HepG2 (cell line): ENCODE results near the gene GFY. TPM values are rescaled to one million over a fixed set of nuclear protein-coding genes. Genes with fewer than 3 reads are reported as not detected.

Source experiments
- ARNT2 ChIP-seq: sonication (generic); formaldehyde crosslinking; IDR thresholded peaks from 2 replicates; pipeline ENCODE4 v1.8.0; 2022; ENCODE audit warnings: mild to moderate bottlenecking, low read depth, missing genetic modification reagents, moderate library complexity
- CC2D1A ChIP-seq: sonication (generic); formaldehyde crosslinking; IDR thresholded peaks from 2 replicates; pipeline ENCODE4 v1.8.1; 2023; ENCODE audit warnings: mild to moderate bottlenecking, missing genetic modification reagents
- DMAP1 ChIP-seq: IDR thresholded peaks from 2 replicates; pipeline ENCODE4 v1.6.1; 2016
- FIP1L1 ChIP-seq: fragments of 200-400 bp; formaldehyde crosslinking; IDR thresholded peaks from 2 replicates; pipeline ENCODE4 v1.6.1; 2018; ENCODE audit warnings: low read depth, mild to moderate bottlenecking, low read length, moderate library complexity, borderline replicate concordance; ENCODE audit not compliant: insufficient read depth
- HOXA5 ChIP-seq: sonication (generic); formaldehyde crosslinking; IDR thresholded peaks from 2 replicates; pipeline ENCODE4 v1.4.0; 2020; ENCODE audit warnings: missing genetic modification reagents
- KAT2B ChIP-seq: fragments of 150-350 bp; IDR thresholded peaks from 2 replicates; pipeline ENCODE4 v1.6.1; 2014; ENCODE audit warnings: low read depth, low read length, borderline replicate concordance
- MXD4 ChIP-seq: IDR thresholded peaks from 2 replicates; pipeline ENCODE4 v1.6.1; 2016; ENCODE audit warnings: mild to moderate bottlenecking, missing biosample characterization, missing genetic modification reagents
- NFKB2 ChIP-seq: sonication (generic); formaldehyde crosslinking; IDR thresholded peaks from 2 replicates; pipeline ENCODE4 v1.4.0; 2020; ENCODE audit warnings: missing genetic modification reagents, borderline replicate concordance
- NR2C2 ChIP-seq: sonication (generic); formaldehyde crosslinking; IDR thresholded peaks from 2 replicates; pipeline ENCODE4 v1.4.0; 2020; ENCODE audit warnings: missing genetic modification reagents, mild to moderate bottlenecking, moderate library complexity, borderline replicate concordance
- POLR2AphosphoS2 ChIP-seq: IDR thresholded peaks from 2 replicates; pipeline ENCODE4 v1.6.1; 2011; ENCODE audit warnings: low read depth, low read length, improper control_type of control experiment
- PRPF4 ChIP-seq: fragments of 200-400 bp; formaldehyde crosslinking; IDR thresholded peaks from 2 replicates; pipeline ENCODE4 v1.6.1; 2016; ENCODE audit warnings: low read length, low read depth; ENCODE audit not compliant: poor library complexity, severe bottlenecking
- SALL2 ChIP-seq: sonication (generic); formaldehyde crosslinking; IDR thresholded peaks from 2 replicates; pipeline ENCODE4 v1.8.1; 2023; ENCODE audit warnings: mild to moderate bottlenecking, missing genetic modification reagents, inconsistent platforms
- SP140L ChIP-seq: sonication (generic); formaldehyde crosslinking; IDR thresholded peaks from 2 replicates; pipeline ENCODE4 v1.4.0; 2020; ENCODE audit warnings: missing genetic modification reagents, borderline replicate concordance
- SRSF1 ChIP-seq: fragments of 200-400 bp; formaldehyde crosslinking; optimal IDR thresholded peaks from 2 replicates; pipeline ENCODE3; 2017; ENCODE audit warnings: mild to moderate bottlenecking, low read depth, low read length, moderate library complexity
- SUZ12 ChIP-seq: fragments of 150-350 bp; IDR thresholded peaks from 2 replicates; pipeline ENCODE4 v1.6.1; 2014; ENCODE audit warnings: low read depth, low read length
- ZBTB20 ChIP-seq: sonication (generic); formaldehyde crosslinking; IDR thresholded peaks from 2 replicates; pipeline ENCODE4 v1.8.1; 2023; ENCODE audit warnings: missing genetic modification reagents, low read depth, mild to moderate bottlenecking, borderline replicate concordance
- ZNF549 ChIP-seq: sonication (generic); formaldehyde crosslinking; IDR thresholded peaks from 2 replicates; pipeline ENCODE4 v1.5.0; 2020; ENCODE audit warnings: missing genetic modification reagents
- ZNF775 ChIP-seq: sonication (generic); formaldehyde crosslinking; IDR thresholded peaks from 2 replicates; pipeline ENCODE4 v1.4.0; 2020; ENCODE audit warnings: missing genetic modification reagents, mild to moderate bottlenecking, moderate library complexity, borderline replicate concordance
- ZNF777 ChIP-seq: sonication (generic); formaldehyde crosslinking; IDR thresholded peaks from 2 replicates; pipeline ENCODE4 v1.4.0; 2020; ENCODE audit warnings: missing genetic modification reagents
- ZNF841 ChIP-seq: sonication (generic); formaldehyde crosslinking; IDR thresholded peaks from 2 replicates; pipeline ENCODE4 v1.8.1; 2023; ENCODE audit warnings: missing genetic modification reagents, borderline replicate concordance
- ZSCAN31 ChIP-seq: sonication (generic); formaldehyde crosslinking; IDR thresholded peaks from 2 replicates; pipeline ENCODE4 v1.5.0; 2020; ENCODE audit warnings: low read depth, mild to moderate bottlenecking, missing genetic modification reagents
- polyA plus RNA-seq, 8 experiments: library from polyadenylated mRNA; depleted of rRNA in 3 of 8; stranded (reverse) in 7 of 8; unstranded in 1 of 8; fragments of >200 nt; fragmentation: Illumina TruSeq in 4 of 8; extraction: Trizol in 4 of 8; gene quantifications; 2 replicates each; pipeline versions ENCODE4 v1.2.1 to v1.2.3, GENCODE V29; 2011 to 2016; ENCODE audit warnings: low read depth in 4 of 8, missing spikeins in 1 of 8, mixed read lengths in 1 of 8; ENCODE audit not compliant: insufficient read depth in 1 of 8
- total RNA-seq, 5 experiments: library from RNA; depleted of rRNA; stranded (reverse); fragments of >200 nt; fragmentation: Illumina TruSeq; extraction: Trizol; gene quantifications; 2 replicates each; pipeline ENCODE4 v1.2.3, GENCODE V29; 2016; ENCODE audit warnings: low read depth in 1 of 5
- TF ChIP-seq, protein P1 (sequence below): sonication (generic); formaldehyde crosslinking; IDR thresholded peaks from 2 replicates; pipeline ENCODE4 v1.5.0; 2020; ENCODE audit warnings: missing genetic modification reagents, mild to moderate bottlenecking, borderline replicate concordance
- TF ChIP-seq, protein P2 (sequence below): IDR thresholded peaks from 2 replicates; pipeline ENCODE4 v1.4.0; 2020; ENCODE audit warnings: mild to moderate bottlenecking, missing genetic modification reagents
- TF ChIP-seq, protein P3 (sequence below): sonication (generic); formaldehyde crosslinking; IDR thresholded peaks from 2 replicates; pipeline ENCODE4 v1.4.0; 2020; ENCODE audit warnings: mild to moderate bottlenecking, missing genetic modification reagents

GFY gene
- total and polyA plus RNA-seq, 2 of the 13 experiments (the other 11 are each of a cell fraction or from before 2014, with no cell fraction given): not detected

DNA sequence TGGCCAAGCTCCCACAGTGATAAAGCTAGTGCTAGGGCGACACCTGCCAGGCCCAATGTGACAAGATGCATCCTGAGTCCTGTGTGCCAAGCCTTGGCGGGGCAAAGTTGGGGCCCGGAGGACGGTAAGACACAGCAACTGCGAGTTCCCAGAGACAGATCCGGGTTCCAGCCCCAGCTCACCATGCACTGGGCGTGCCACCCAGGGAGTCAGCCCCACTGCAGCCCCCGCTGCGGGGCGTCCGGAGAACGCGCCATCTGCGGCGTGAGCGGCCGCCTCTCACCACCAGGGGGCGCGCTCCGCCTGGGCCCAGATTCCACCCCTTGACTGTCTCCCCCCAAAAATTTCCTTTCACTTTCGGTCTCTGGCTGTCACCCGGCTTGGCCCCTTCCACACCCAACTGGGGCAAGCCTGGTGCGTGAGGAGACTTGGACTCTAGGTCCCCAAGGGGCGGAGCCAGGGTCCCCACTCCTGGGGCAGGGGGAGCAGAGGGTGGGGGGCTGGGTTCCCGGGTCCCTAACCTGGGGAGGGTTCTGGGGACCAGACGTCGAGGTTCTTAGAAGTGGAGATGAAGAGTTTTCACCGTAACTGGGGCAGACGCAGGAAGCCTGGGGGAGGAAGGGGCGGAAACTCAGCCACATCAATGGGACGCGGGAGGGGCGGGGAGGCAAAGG lies 48.8 kb downstream of the GFY start, which contains the start of gene FLT3LG (continued):
- TF ChIP-seq MXD4 (CRISPR knock-in tag) (peak; percentile 49; the same call in 1 of the 2 replicates), NR2C2 (no peak), ZNF775 (no peak), SALL2 (CRISPR knock-in tag) (peak; percentile 64; the same call in 1 of the 2 replicates), SRSF1 (peak; percentile 86), DMAP1 (peak; percentile 39; the same call in 1 of the 2 replicates), NFKB2 (CRISPR knock-in tag) (no peak), ZNF841 (CRISPR knock-in tag) (no peak), FIP1L1 (no peak), POLR2AphosphoS2 (no peak), ZNF777 (CRISPR knock-in tag) (no peak), HOXA5 (CRISPR knock-in tag) (0 out of 2 replicates have a peak, but pooled peaks have one; percentile 44), KAT2B (no peak), PRPF4 (no peak), ARNT2 (no peak), SUZ12 (no peak), SP140L (CRISPR knock-in tag) (no peak), ZNF549 (CRISPR knock-in tag) (no peak), CC2D1A (CRISPR knock-in tag) (no peak), ZBTB20 (CRISPR knock-in tag) (no peak), ZSCAN31 (no peak)
- TF ChIP-seq, protein P1, sequence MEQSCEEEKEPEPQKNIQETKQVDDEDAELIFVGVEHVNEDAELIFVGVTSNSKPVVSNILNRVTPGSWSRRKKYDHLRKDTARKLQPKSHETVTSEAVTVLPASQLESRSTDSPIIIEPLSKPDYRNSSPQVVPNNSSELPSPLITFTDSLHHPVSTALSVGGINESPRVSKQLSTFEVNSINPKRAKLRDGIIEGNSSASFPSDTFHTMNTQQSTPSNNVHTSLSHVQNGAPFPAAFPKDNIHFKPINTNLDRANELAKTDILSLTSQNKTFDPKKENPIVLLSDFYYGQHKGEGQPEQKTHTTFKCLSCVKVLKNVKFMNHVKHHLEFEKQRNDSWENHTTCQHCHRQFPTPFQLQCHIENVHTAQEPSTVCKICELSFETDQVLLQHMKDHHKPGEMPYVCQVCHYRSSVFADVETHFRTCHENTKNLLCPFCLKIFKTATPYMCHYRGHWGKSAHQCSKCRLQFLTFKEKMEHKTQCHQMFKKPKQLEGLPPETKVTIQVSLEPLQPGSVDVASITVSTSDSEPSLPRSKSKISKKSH (CRISPR knock-in tag): no peak
- TF ChIP-seq, protein P2, sequence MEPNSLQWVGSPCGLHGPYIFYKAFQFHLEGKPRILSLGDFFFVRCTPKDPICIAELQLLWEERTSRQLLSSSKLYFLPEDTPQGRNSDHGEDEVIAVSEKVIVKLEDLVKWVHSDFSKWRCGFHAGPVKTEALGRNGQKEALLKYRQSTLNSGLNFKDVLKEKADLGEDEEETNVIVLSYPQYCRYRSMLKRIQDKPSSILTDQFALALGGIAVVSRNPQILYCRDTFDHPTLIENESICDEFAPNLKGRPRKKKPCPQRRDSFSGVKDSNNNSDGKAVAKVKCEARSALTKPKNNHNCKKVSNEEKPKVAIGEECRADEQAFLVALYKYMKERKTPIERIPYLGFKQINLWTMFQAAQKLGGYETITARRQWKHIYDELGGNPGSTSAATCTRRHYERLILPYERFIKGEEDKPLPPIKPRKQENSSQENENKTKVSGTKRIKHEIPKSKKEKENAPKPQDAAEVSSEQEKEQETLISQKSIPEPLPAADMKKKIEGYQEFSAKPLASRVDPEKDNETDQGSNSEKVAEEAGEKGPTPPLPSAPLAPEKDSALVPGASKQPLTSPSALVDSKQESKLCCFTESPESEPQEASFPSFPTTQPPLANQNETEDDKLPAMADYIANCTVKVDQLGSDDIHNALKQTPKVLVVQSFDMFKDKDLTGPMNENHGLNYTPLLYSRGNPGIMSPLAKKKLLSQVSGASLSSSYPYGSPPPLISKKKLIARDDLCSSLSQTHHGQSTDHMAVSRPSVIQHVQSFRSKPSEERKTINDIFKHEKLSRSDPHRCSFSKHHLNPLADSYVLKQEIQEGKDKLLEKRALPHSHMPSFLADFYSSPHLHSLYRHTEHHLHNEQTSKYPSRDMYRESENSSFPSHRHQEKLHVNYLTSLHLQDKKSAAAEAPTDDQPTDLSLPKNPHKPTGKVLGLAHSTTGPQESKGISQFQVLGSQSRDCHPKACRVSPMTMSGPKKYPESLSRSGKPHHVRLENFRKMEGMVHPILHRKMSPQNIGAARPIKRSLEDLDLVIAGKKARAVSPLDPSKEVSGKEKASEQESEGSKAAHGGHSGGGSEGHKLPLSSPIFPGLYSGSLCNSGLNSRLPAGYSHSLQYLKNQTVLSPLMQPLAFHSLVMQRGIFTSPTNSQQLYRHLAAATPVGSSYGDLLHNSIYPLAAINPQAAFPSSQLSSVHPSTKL (CRISPR knock-in tag): peak; percentile 25; the same call in 1 of the 2 replicates
- TF ChIP-seq, protein P3, sequence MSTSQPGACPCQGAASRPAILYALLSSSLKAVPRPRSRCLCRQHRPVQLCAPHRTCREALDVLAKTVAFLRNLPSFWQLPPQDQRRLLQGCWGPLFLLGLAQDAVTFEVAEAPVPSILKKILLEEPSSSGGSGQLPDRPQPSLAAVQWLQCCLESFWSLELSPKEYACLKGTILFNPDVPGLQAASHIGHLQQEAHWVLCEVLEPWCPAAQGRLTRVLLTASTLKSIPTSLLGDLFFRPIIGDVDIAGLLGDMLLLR: no peak
